Skeletal muscle tissue (tissue), 4 donors: Measurements from ENCODE around the gene ALG14. TPM values are rescaled to one million over a fixed set of nuclear protein-coding genes. Genes with fewer than 3 reads are reported as not detected.
A peak's percentile ranks its signal among the peaks of the same experiment; 100 is the strongest.
"Not testable (repeated sequence)": the region's sequence is repeated elsewhere in the genome, so short reads cannot be mapped to it uniquely, and the experiment has no call there.

ENCODE experiments used
- H3K27ac ChIP-seq: one replicate; pipeline ENCODE4 v1.7.0; 2013; ENCODE audit warnings: mild to moderate bottlenecking, low read depth, low read length, inconsistent platforms
- H3K27me3 ChIP-seq, 3 donors: one replicate each; pipeline ENCODE4 v1.7.0; 2013; ENCODE audit warnings: low read length in 3 of 3; ENCODE audit not compliant: control insufficient read depth in 3 of 3, insufficient read depth in 3 of 3
- H3K36me3 ChIP-seq, 3 donors: one replicate each; pipeline ENCODE4 v1.7.0; 2013; ENCODE audit warnings: low read length in 3 of 3; ENCODE audit not compliant: control insufficient read depth in 3 of 3, insufficient read depth in 3 of 3
- H3K4me1 ChIP-seq, 3 donors: one replicate each; pipeline ENCODE4 v1.7.0; 2013; ENCODE audit warnings: low read length in 3 of 3, mild to moderate bottlenecking in 3 of 3; ENCODE audit not compliant: control insufficient read depth in 3 of 3, insufficient read depth in 3 of 3
- H3K4me3 ChIP-seq, 3 donors: one replicate each; pipeline ENCODE4 v1.7.0; 2013; ENCODE audit warnings: low read length in 3 of 3
- H3K9ac ChIP-seq, 3 donors: one replicate each; pipeline ENCODE4 v1.7.0; 2013; ENCODE audit warnings: low read length in 3 of 3, mild to moderate bottlenecking in 3 of 3, moderate library complexity in 2 of 3, low read depth in 1 of 3
- H3K9me3 ChIP-seq, 3 donors: one replicate each; pipeline ENCODE4 v1.7.0; 2013; ENCODE audit warnings: low read length in 3 of 3; ENCODE audit not compliant: control insufficient read depth in 3 of 3
- total RNA-seq: library from RNA; depleted of rRNA; stranded (reverse); fragments of >200 nt; gene quantifications from one replicate; pipeline ENCODE4 v1.2.3, GENCODE V29; 2014
- donor health status: Osteomylitis.

Gene ALG14
- total RNA-seq, 1 donor from 2014 or later: 1.0 TPM

GRCh38 chr1:94951509-94952208 lies 121.1 kb downstream of the ALG14 start:
- Histone ChIP-seq H3K27me3 (no peaks in the 10 kb centered on the region), H3K9ac (no peak overlapping the region), H3K36me3 (no peaks in the 10 kb centered on the region), H3K27ac (no peak overlapping the region), H3K9me3 (no peaks in the 10 kb centered on the region), H3K4me3 (no peak overlapping the region), H3K4me1 (peaks cover 0 to 8% (median 4%) of the 10 kb centered on the region in 3 donors)

DNA sequence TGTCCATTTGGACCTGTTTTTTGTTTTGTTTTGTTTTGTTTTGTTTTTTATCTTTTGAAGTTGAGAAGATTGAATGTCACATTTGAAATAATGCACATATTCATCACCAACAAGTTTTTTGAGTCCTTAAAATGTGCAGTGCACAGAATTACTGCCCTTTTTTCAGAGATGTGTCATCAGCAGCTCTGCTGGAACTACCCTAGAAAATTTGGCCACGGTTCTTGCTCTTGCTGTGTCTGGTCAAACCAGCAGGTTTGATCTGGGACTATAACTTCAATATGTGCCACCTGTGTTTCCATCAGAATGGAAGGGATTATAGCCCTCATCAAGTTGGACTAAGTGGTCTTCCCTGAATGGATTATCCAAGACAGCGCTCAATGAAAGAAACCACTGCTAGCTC lies 121.7 kb downstream of the ALG14 start:
- no peaks in the 10 kb centered on the region for H3K9me3 ChIP-seq
- no peaks in the 10 kb centered on the region for H3K27me3 ChIP-seq
- no peak overlapping the region for H3K27ac ChIP-seq
- no peaks in the 10 kb centered on the region for H3K36me3 ChIP-seq
- no peak overlapping the region for H3K9ac ChIP-seq
- H3K4me1 ChIP-seq: peaks cover 0 to 8% (median 4%) of the 10 kb centered on the region in 3 donors
- H3K4me3 ChIP-seq: no peak overlapping the region

- H3K9me3 ChIP-seq: no peaks in the 10 kb centered on the region
- H3K36me3 ChIP-seq: no peaks in the 10 kb centered on the region
- no peak overlapping the region for H3K4me3 ChIP-seq
- H3K27me3 ChIP-seq: no peaks in the 10 kb centered on the region
- no peak overlapping the region for H3K9ac ChIP-seq
- H3K4me1 ChIP-seq: peaks cover 0 to 7% (median 0%) of the 10 kb centered on the region in 3 donors
- H3K27ac ChIP-seq: no peak overlapping the region
These were observed 122.8 kb downstream of the ALG14 start for GRCh38 chr1:94949681-94950661.

GRCh38 chr1:94947437-94947836 lies 125.3 kb downstream of the ALG14 start:
- H3K27me3 ChIP-seq: no peaks in the 10 kb centered on the region
- H3K9ac ChIP-seq: no peak overlapping the region
- H3K36me3 ChIP-seq: no peaks in the 10 kb centered on the region
- H3K27ac ChIP-seq: peak overlapping the region; percentile 15
- no peaks in the 10 kb centered on the region for H3K4me1 ChIP-seq
- no peak overlapping the region for H3K4me3 ChIP-seq
- H3K9me3 ChIP-seq: no peaks in the 10 kb centered on the region

DNA sequence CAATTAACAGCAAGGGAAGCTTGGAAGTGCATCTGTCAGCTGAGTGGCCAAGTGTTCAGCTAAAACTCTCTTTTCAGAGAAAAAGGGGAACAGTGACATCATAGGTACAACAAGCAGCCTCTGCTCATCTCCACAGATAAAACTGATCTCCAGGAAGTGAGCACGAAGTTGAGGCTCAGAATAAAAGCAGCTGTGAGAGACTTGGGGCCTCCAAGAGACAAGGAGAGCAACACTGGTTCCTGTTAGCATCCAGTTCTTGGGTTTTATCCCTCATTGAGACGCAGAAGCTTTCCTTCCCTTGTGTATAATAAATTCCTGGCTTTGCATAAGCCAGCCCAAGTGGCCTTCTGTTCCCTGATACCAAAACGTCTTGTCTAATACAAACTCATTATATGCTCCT lies 125.9 kb downstream of the ALG14 start:
- Histone ChIP-seq H3K36me3 (no peaks in the 10 kb centered on the region), H3K9ac (no peak overlapping the region), H3K27ac (peak overlapping the region; percentile 39), H3K4me3 (no peak overlapping the region), H3K9me3 (no peaks in the 10 kb centered on the region), H3K27me3 (no peaks in the 10 kb centered on the region), H3K4me1 (no peaks in the 10 kb centered on the region)

DNA sequence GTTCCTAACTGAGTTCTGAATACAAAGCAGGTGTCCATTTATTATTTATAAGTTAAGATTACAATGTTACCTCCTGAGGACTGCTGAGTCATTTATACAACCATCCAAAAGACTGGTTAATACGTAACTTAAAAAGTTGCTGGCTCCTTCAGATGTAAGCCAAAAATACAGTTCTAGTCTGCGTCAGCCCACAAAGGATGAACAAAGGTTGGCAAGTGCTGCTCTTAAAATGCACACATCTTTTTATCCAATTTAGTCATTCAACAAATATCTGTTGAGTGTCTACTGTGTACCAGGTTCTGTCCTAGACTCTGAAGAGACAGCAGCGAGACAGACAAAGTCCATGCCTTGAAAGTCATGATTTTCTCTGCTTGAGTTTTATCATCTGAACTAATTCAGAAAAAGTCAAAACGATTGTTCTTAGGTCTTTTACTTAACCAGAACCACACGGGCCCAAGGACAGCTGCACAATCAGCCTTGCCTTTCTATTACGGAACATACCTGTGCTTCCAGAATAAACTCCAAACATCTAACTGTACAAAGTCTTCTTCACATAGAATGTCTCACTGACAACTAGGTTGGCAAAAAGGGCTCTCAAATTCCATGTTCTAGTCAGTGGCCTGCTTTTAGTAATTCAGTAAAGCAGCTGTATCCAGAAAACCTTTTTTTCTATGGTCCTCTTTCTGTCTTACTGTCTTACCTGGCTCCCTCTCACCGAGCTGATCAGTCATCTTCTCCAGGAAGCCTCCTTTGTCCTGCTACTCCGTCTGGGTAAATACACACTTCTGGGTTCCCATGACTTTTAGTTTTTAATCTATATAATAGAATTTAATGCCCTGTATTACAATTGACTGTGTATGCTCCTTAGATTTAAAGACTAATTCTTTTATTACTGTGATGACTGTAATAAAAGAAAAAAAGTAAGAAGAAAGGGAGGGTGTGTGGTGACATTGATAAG lies 130.3 kb downstream of the ALG14 start:
- no peaks in the 10 kb centered on the region for H3K27me3 ChIP-seq
- no peaks in the 10 kb centered on the region for H3K36me3 ChIP-seq
- H3K27ac ChIP-seq: no peak overlapping the region
- H3K9ac ChIP-seq: no peak overlapping the region
- H3K4me3 ChIP-seq: no peak overlapping the region
- peaks cover 0 to 3% (median 0%) of the 10 kb centered on the region in 3 donors for H3K4me1 ChIP-seq
- no peaks in the 10 kb centered on the region for H3K9me3 ChIP-seq

DNA sequence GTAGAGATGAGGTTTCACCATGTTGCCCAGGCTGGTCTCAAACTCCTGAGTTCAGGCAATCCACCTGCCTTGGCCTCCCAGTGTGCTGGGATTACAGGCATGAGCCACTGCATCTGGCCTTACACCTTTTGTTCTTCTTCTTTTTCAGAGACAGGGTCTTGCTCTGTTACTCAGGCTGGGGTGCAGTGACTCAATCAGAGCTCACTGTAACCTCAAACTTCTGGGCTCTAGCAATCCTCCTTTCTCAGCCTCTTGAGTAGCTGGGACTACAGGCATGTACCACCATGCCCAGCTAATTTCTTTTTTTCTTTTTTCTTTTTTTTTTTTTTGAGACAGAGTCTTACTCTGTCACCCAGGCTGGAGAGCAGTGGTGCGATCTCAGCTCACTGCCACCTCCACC lies 131.3 kb downstream of the ALG14 start:
- not testable (repeated sequence) for H3K9ac ChIP-seq, H3K4me3 ChIP-seq

GRCh38 chr1:94940738-94941137 lies 132.0 kb downstream of the ALG14 start:
- Histone ChIP-seq H3K36me3 (no peaks in the 10 kb centered on the region), H3K9ac (no peak overlapping the region), H3K27ac (no peak overlapping the region), H3K27me3 (no peaks in the 10 kb centered on the region), H3K4me3 (no peak overlapping the region), H3K4me1 (peaks cover 0 to 3% (median 0%) of the 10 kb centered on the region in 3 donors), H3K9me3 (no peaks in the 10 kb centered on the region)

More for the DNA sequence above, 131.3 kb downstream of the ALG14 start:
- not testable (repeated sequence) for H3K27ac ChIP-seq, H3K4me1 ChIP-seq, H3K9me3 ChIP-seq, H3K27me3 ChIP-seq, H3K36me3 ChIP-seq

DNA sequence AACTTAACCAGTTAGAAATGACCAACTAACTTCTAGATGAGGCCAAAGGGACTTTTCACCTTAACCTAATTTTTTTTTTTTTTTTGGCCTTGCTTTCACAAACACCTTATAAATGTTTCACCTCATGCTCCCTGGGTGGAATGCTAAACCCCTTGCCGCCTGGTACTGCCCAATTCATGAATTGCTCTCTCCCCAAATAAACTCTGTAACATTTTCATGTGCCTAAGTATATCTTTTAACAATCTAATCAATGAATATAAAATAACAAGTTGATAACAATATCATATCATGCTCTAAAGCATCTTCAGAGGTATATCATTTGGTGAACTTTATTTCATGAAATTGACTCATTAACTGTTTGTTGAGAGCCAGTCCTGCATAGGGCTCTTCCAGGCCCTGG lies 134.9 kb downstream of the ALG14 start:
- H3K36me3 ChIP-seq: no peaks in the 10 kb centered on the region
- no peaks in the 10 kb centered on the region for H3K9me3 ChIP-seq
- H3K27me3 ChIP-seq: no peaks in the 10 kb centered on the region
- peak overlapping the region; percentile 40 for H3K27ac ChIP-seq
- H3K4me1 ChIP-seq: peaks cover 0 to 3% (median 0%) of the 10 kb centered on the region in 3 donors
- H3K9ac ChIP-seq: no peak overlapping the region
- no peak overlapping the region for H3K4me3 ChIP-seq
